ENCODE results near the gene DAP3. TPM values are rescaled to one million over a fixed set of nuclear protein-coding genes. Genes with fewer than 3 reads are reported as not detected.
"Not testable (repeated sequence)": the region's sequence is repeated elsewhere in the genome, so short reads cannot be mapped to it uniquely, and the experiment has no call there.

DAP3 gene
- total RNA-seq, 2 donors from 2014 or later = 107 to 112 TPM

DNA sequence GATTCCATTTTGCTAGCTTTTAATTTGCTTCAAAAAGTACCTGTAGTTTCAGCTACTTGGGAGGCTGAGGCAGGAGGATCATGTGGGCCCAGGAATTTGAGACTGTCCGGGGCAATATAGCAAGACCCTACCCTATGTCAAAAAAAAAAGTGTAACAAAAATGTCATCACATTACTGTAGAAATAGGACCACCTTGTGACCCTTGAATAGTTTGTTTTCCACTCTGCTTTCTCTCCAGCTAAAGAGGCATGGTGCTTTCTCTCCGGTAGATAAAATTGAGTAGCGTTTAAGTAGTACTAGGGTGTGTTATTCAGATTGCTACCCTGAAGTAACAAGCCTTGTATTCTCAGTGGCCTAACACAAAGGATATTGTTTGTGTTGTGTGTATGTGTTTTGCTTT lies 23.7 kb downstream of the DAP3 start:
- not testable (repeated sequence) for H3K27ac ChIP-seq (ENCODE audit: low read depth, low read length); H3K4me3 Mint-ChIP-seq; H3K9ac ChIP-seq (ENCODE audit: extremely low read depth, low read length, poor library complexity, severe bottlenecking); H3K27me3 ChIP-seq (ENCODE audit: control insufficient read depth, insufficient read depth, low read length, poor library complexity, severe bottlenecking); H3K27me3 Mint-ChIP-seq (ENCODE audit: insufficient read depth); H3K27ac Mint-ChIP-seq; H3K4me1 Mint-ChIP-seq; DNase-seq; H3K4me3 ChIP-seq (ENCODE audit: low read length); H3K4me1 ChIP-seq (ENCODE audit: control insufficient read depth, insufficient read depth, low read length)
- TF ChIP-seq, protein P1, sequence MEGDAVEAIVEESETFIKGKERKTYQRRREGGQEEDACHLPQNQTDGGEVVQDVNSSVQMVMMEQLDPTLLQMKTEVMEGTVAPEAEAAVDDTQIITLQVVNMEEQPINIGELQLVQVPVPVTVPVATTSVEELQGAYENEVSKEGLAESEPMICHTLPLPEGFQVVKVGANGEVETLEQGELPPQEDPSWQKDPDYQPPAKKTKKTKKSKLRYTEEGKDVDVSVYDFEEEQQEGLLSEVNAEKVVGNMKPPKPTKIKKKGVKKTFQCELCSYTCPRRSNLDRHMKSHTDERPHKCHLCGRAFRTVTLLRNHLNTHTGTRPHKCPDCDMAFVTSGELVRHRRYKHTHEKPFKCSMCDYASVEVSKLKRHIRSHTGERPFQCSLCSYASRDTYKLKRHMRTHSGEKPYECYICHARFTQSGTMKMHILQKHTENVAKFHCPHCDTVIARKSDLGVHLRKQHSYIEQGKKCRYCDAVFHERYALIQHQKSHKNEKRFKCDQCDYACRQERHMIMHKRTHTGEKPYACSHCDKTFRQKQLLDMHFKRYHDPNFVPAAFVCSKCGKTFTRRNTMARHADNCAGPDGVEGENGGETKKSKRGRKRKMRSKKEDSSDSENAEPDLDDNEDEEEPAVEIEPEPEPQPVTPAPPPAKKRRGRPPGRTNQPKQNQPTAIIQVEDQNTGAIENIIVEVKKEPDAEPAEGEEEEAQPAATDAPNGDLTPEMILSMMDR (conservative IDR thresholded peaks at IDR 0.05) = peak; percentile 53
- Histone ChIP-seq H3K36me3 (ENCODE audit: control insufficient read depth, insufficient read depth, low read length) (peaks cover 53% of the 10 kb centered on the region), H3K9me3 (ENCODE audit: control insufficient read depth, low read length) (peaks cover 13% of the 10 kb centered on the region)
- Mint-ChIP-seq H3K36me3 (ENCODE audit: low read depth) (peaks cover 67% of the 10 kb centered on the region), H3K9me3 (peaks cover 12% of the 10 kb centered on the region)
- WGBS, 2 experiments (ENCODE audit: insufficient coverage in 1 of 2, insufficient read length in 1 of 2) = 93 to 100% methylated on average over 1 to 3 of the region's 3 CpGs

DNA sequence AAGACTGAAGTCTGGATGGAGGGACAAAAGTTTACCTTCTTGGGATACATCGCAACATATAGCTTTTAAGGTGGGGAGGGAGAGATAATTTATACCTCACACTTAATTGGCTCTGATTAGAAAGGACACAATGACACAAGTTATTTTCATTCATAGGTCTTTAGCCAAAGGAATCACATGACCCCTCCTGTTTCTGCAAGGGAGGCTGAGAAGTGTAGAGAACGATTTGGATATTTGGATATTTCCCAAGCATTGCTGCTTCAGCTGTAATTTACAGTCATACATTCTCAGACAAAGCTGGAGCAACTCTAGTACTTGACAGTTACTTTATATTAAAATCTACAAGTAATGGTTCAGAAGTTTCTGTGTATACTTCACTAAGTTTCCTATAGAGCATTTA lies 24.2 kb downstream of the DAP3 start:
- no peaks in the 10 kb centered on the region for H3K4me1 Mint-ChIP-seq
- Histone ChIP-seq H3K9me3 (ENCODE audit: control insufficient read depth, low read length) (peaks cover 13% of the 10 kb centered on the region), H3K9ac (ENCODE audit: extremely low read depth, low read length, poor library complexity, severe bottlenecking) (no peak overlapping the region), H3K36me3 (ENCODE audit: control insufficient read depth, insufficient read depth, low read length) (peaks cover 54% of the 10 kb centered on the region), H3K4me1 (ENCODE audit: control insufficient read depth, insufficient read depth, low read length) (no peaks in the 10 kb centered on the region), H3K27me3 (ENCODE audit: control insufficient read depth, insufficient read depth, low read length, poor library complexity, severe bottlenecking) (no peaks in the 10 kb centered on the region), H3K27ac (ENCODE audit: low read depth, low read length) (no peak overlapping the region), H3K4me3 (ENCODE audit: low read length) (no peak overlapping the region)
- WGBS, 2 experiments (ENCODE audit: insufficient coverage in 1 of 2, insufficient read length in 1 of 2) = 97% methylated on average over 2 of the region's 2 CpGs; no CpG with 5 or more reads in 1 of the 2 experiments
- H3K27me3 Mint-ChIP-seq (ENCODE audit: insufficient read depth) = no peaks in the 10 kb centered on the region
- no peak for DNase-seq
- TF ChIP-seq, protein P1 (conservative IDR thresholded peaks at IDR 0.05) = no peak
- H3K9me3 Mint-ChIP-seq = peaks cover 9% of the 10 kb centered on the region
- H3K36me3 Mint-ChIP-seq (ENCODE audit: low read depth) = peaks cover 66% of the 10 kb centered on the region
- H3K27ac Mint-ChIP-seq = no peak overlapping the region
- H3K4me3 Mint-ChIP-seq = no peak overlapping the region

DNA sequence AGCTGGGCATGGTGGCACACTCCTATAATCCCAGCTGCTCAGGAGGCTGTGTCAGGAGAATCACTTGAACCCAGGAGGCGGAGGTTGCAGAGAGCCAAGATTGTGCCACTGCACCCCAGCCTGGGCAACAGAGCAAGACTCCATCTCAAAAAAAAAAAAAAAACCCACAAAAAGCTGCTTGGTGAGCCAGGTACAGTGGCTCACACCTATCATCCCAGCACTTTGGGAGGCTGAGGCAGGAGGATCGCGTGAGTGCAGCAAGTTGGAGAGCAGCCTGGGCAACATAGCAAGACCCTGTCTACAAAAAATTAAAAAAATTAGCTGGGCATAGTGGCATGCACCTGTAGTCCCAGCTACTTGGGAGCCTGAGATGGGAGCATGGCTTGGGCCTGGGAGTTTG lies 26.2 kb downstream of the DAP3 start:
- not testable (repeated sequence) for H3K4me1 ChIP-seq (ENCODE audit: control insufficient read depth, insufficient read depth, low read length); DNase-seq; H3K9ac ChIP-seq (ENCODE audit: extremely low read depth, low read length, poor library complexity, severe bottlenecking); H3K27ac ChIP-seq (ENCODE audit: low read depth, low read length); H3K4me1 Mint-ChIP-seq; H3K9me3 ChIP-seq (ENCODE audit: control insufficient read depth, low read length); H3K27ac Mint-ChIP-seq; H3K4me3 Mint-ChIP-seq; H3K27me3 Mint-ChIP-seq (ENCODE audit: insufficient read depth); H3K27me3 ChIP-seq (ENCODE audit: control insufficient read depth, insufficient read depth, low read length, poor library complexity, severe bottlenecking); H3K4me3 ChIP-seq (ENCODE audit: low read length); H3K9me3 Mint-ChIP-seq
- H3K36me3 Mint-ChIP-seq (ENCODE audit: low read depth) = peaks cover 62% of the 10 kb centered on the region
- 96 to 100% methylated on average over 1 to 3 of the region's 3 CpGs for WGBS, 2 experiments (ENCODE audit: insufficient coverage in 1 of 2, insufficient read length in 1 of 2)
- H3K36me3 ChIP-seq (ENCODE audit: control insufficient read depth, insufficient read depth, low read length) = peaks cover 54% of the 10 kb centered on the region

DNA sequence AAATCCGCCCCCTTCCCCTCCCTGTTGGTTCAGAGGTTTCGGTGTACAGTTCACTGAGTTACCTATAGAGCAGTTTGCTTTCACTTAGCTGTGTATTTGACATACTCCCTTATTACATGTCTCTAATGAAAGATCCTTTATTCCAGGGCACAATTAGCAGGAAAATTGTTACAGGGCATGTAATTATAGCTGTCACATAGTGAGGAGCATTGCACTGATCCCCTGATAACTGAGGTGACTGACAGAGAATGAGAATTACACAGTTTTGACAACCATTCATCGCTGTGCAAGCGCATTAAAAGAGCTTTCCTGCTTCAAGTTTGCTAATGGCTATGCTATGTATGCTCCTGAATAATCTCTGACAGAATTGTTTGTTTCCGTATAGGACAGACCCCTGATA lies 26.9 kb downstream of the DAP3 start:
- no peaks in the 10 kb centered on the region for H3K4me1 Mint-ChIP-seq
- no peaks in the 10 kb centered on the region for H3K27me3 ChIP-seq (ENCODE audit: control insufficient read depth, insufficient read depth, low read length, poor library complexity, severe bottlenecking)
- no peaks in the 10 kb centered on the region for H3K9me3 ChIP-seq (ENCODE audit: control insufficient read depth, low read length)
- no peak overlapping the region for H3K9ac ChIP-seq (ENCODE audit: extremely low read depth, low read length, poor library complexity, severe bottlenecking)
- no peak overlapping the region for H3K27ac ChIP-seq (ENCODE audit: low read depth, low read length)
- no peaks in the 10 kb centered on the region for H3K9me3 Mint-ChIP-seq
- H3K36me3 Mint-ChIP-seq (ENCODE audit: low read depth) = peaks cover 60% of the 10 kb centered on the region
- TF ChIP-seq, protein P1 (conservative IDR thresholded peaks at IDR 0.05) = no peak
- peaks cover 54% of the 10 kb centered on the region for H3K36me3 ChIP-seq (ENCODE audit: control insufficient read depth, insufficient read depth, low read length)
- WGBS, 2 experiments (ENCODE audit: insufficient coverage in 1 of 2, insufficient read length in 1 of 2) = 96 to 100% methylated on average over 4 to 5 of the region's 5 CpGs
- no peak for DNase-seq
- H3K27me3 Mint-ChIP-seq (ENCODE audit: insufficient read depth) = no peaks in the 10 kb centered on the region
- no peaks in the 10 kb centered on the region for H3K4me1 ChIP-seq (ENCODE audit: control insufficient read depth, insufficient read depth, low read length)
- H3K4me3 ChIP-seq (ENCODE audit: low read length) = no peak overlapping the region
- H3K4me3 Mint-ChIP-seq = no peak overlapping the region
- no peak overlapping the region for H3K27ac Mint-ChIP-seq
